Heart left ventricle (tissue), 16 donors: ENCODE measurements around the gene CLDN1. TPM values are rescaled to one million over a fixed set of nuclear protein-coding genes. Genes with fewer than 3 reads are reported as not detected.

Experiments
- ATAC-seq, 4 donors: fragments of 200-7000 bp; cut with Tn5 transposase; one replicate each; pipeline ENCODE4 v1.9.1; 2020 to 2022; ENCODE audit warnings: moderate library complexity in 4 of 4, mild to moderate bottlenecking in 3 of 4, moderate number of reproducible peaks in 1 of 4
- DNase-seq, 5 donors: peaks; one replicate each; pipeline ENCODE4 v3.0.0-alpha.2; 2020
- H3K27ac ChIP-seq, 12 donors: fragments of 200-600 bp; sonication (generic) in 4 of 12; one replicate each; pipeline versions ENCODE4 v1.5.0 to v1.8.0; 2016 to 2022; ENCODE audit warnings: mild to moderate bottlenecking in 2 of 12
- H3K27me3 ChIP-seq, 9 donors: fragments of 200-600 bp; sonication (generic) in 2 of 9; one replicate each; pipeline versions ENCODE4 v1.5.1 to v1.8.0; 2016 to 2022; ENCODE audit warnings: mild to moderate bottlenecking in 3 of 9
- H3K36me3 ChIP-seq, 9 donors: fragments of 200-600 bp; sonication (generic) in 2 of 9; one replicate each; pipeline versions ENCODE4 v1.5.0 to v1.8.0; 2018 to 2022; ENCODE audit warnings: mild to moderate bottlenecking in 2 of 9
- H3K4me1 ChIP-seq, 12 donors: fragments of 200-600 bp; sonication (generic) in 4 of 12; one replicate each; pipeline versions ENCODE4 v1.5.0 to v1.8.0; 2016 to 2022; ENCODE audit warnings: mild to moderate bottlenecking in 3 of 12
- H3K4me3 ChIP-seq, 12 donors: fragments of 200-600 bp; sonication (generic) in 4 of 12; one replicate each; pipeline versions ENCODE4 v1.5.0 to v1.8.0; 2017 to 2022; ENCODE audit warnings: mild to moderate bottlenecking in 9 of 12, moderate library complexity in 4 of 12
- H3K9me3 ChIP-seq, 12 donors: fragments of 200-600 bp; sonication (generic) in 4 of 12; one replicate each; pipeline versions ENCODE4 v1.5.0 to v1.8.0; 2016 to 2022; ENCODE audit warnings: mild to moderate bottlenecking in 1 of 12
- CTCF ChIP-seq, 12 donors: fragments of 200-600 bp; sonication (generic) in 4 of 12; IDR thresholded peaks; one replicate each; pipeline versions ENCODE4 v1.5.0 to v1.8.0; 2018 to 2022; ENCODE audit warnings: antibody characterized with exemption in 12 of 12, mild to moderate bottlenecking in 5 of 12
- POLR2A ChIP-seq, 2 donors: fragments of 450-650 bp; IDR thresholded peaks; one replicate each; pipeline ENCODE4 v1.6.1; 2017; ENCODE audit warnings: antibody characterized with exemption in 2 of 2, mild to moderate bottlenecking in 2 of 2, moderate library complexity in 2 of 2
- WGBS, 4 donors: extraction: QIAGEN DNeasy Blood & Tissue Kit in 2 of 4; methylation state at CpG; one replicate each; pipeline versions ENCODE4 v1.1.5 to v1.1.7; 2013 to 2018; 5-methylcytosine and 5-hydroxymethylcytosine counted together
- intact Hi-C, 10 donors: fragments of 100-400 bp; cut with DNase I; formaldehyde crosslinking; loops; one replicate each; pipeline versions ENCODE4 v1.11.1 to v1.14.2; 2022
- polyA plus RNA-seq, 2 donors: library from polyadenylated mRNA; stranded (reverse); fragments of 200-250 nt; gene quantifications; one replicate each; pipeline ENCODE4 v1.2.3, GENCODE V29; 2013
- total RNA-seq, 9 donors: library from RNA; depleted of rRNA in 2 of 9; stranded (reverse); fragments of >200 nt in 2 of 9; fragmentation: NEBNext Ultra II Directional in 3 of 9; extraction: Animal tissue kit (Norgen Biotek cat#: 25700) in 3 of 9; gene quantifications; one replicate each; pipeline versions ENCODE4 v1.1.0 to v1.2.4, GENCODE V29; 2016 to 2023
- donor health status: ischemic (EF 13 %, LVEDD 7.1; RV severe dilation, severe dysfunction).
- donor health status: healthy with polysubstance abuse.
- donor health status: DM: no; HTN: yes; CAD: no.
- donor health status: DM: no; HTN: no; CAD: no.
- donor health status: ischemic (EF 25% LVEDD 6.9; RV normal size, moderate dysfunction).
- donor health status: ischemic (EF 25% LVEDD 5.7; RV mildly dilated, moderate dysfunction).
- donor health status: healthy.
- donor health status: DM: yes; HTN: yes; CAD: no.
- donor health status: ischemic (EF 35%, LVEDD 5.7; RV mildly dilated, moderate dysfunction).
- donor health status: nonischemic (EF 11% LVEDD 7.7; RV severe dilation, severe dysfunction).
- donor health status: DM: yes; HTN: yes; CAD: no.
- donor health status: PGD.
- donor health status: ischemic (EF 29% LVEDD 5.4; RV normal size, mild dysfunction).
- donor health status: nonischemic (EF 23%, LVEDD 6.1; RV moderate dilation, normal function).

Gene CLDN1
- total and polyA plus RNA-seq, 11 donors: 0.11 to 45.0 (median 0.26) TPM; not detected in 3

GRCh38 chr3:190306513-190307163 is 15.6 kb downstream of the CLDN1 start:
- peaks cover 0 to 5% (median 0%) of the 10 kb centered on the region in 9 donors for H3K27me3 ChIP-seq
- H3K4me1 ChIP-seq: no peaks in the 10 kb centered on the region
- no peak for DNase-seq
- 55 to 74% (median 64%) methylated on average over 4 of the region's 4 CpGs for WGBS, 4 donors
- no peaks in the 10 kb centered on the region for H3K36me3 ChIP-seq
- H3K4me3 ChIP-seq: no peak overlapping the region
- no peak for TF ChIP-seq CTCF (IDR thresholded peaks at IDR 0.05)
- H3K27ac ChIP-seq: no peak overlapping the region
- ATAC-seq: peak in 3 of 4 donors; percentile 20 to 91 (median 88)
- H3K9me3 ChIP-seq: no peaks in the 10 kb centered on the region
- intact Hi-C loops: no loop called here

- H3K9me3 ChIP-seq: no peaks in the 10 kb centered on the region
- ATAC-seq (no peak), DNase-seq (no peak)
- no peak overlapping the region for H3K4me3 ChIP-seq
- TF ChIP-seq CTCF (IDR thresholded peaks at IDR 0.05): no peak
- TF ChIP-seq POLR2A (IDR thresholded peaks at IDR 0.05): no peak
- WGBS, 4 donors: 59 to 72% (median 64%) methylated on average over 3 of the region's 3 CpGs
- no peaks in the 10 kb centered on the region for H3K4me1 ChIP-seq
- no peaks in the 10 kb centered on the region for H3K36me3 ChIP-seq
- H3K27me3 ChIP-seq: peaks cover 0 to 5% (median 0%) of the 10 kb centered on the region in 9 donors
- no peak overlapping the region for H3K27ac ChIP-seq
- intact Hi-C loops: no loop called here
Observed at GRCh38 chr3:190306026-190306425, 16.2 kb downstream of the CLDN1 start.

- ATAC-seq (no peak), DNase-seq (no peak)
- H3K4me3 ChIP-seq: no peak overlapping the region
- H3K36me3 ChIP-seq: no peaks in the 10 kb centered on the region
- H3K4me1 ChIP-seq: no peaks in the 10 kb centered on the region
- intact Hi-C loops: no loop called here
- peaks cover 0 to 8% (median 0%) of the 10 kb centered on the region in 9 donors for H3K27me3 ChIP-seq
- no peak for TF ChIP-seq CTCF (IDR thresholded peaks at IDR 0.05)
- TF ChIP-seq POLR2A (IDR thresholded peaks at IDR 0.05): no peak
- H3K9me3 ChIP-seq: no peaks in the 10 kb centered on the region
- H3K27ac ChIP-seq: no peak overlapping the region
Observed at GRCh38 chr3:190305406-190305805, 16.8 kb downstream of the CLDN1 start.

GRCh38 chr3:190303884-190304283 is 18.4 kb downstream of the CLDN1 start:
- intact Hi-C loops: no loop called here
- ATAC-seq: no peak
- TF ChIP-seq CTCF (IDR thresholded peaks at IDR 0.05) (no peak), POLR2A (IDR thresholded peaks at IDR 0.05) (no peak)
- Histone ChIP-seq H3K27ac (no peak overlapping the region), H3K36me3 (no peaks in the 10 kb centered on the region), H3K9me3 (no peaks in the 10 kb centered on the region), H3K4me3 (no peak overlapping the region), H3K4me1 (no peaks in the 10 kb centered on the region), H3K27me3 (peaks cover 0 to 11% (median 0%) of the 10 kb centered on the region in 9 donors)
- DNase-seq: no peak
- 85 to 100% (median 97%) methylated on average over 1 of the region's 1 CpG for WGBS, 4 donors
